ENCODE data around the gene SIVA1.

SIVA1 gene

DNA sequence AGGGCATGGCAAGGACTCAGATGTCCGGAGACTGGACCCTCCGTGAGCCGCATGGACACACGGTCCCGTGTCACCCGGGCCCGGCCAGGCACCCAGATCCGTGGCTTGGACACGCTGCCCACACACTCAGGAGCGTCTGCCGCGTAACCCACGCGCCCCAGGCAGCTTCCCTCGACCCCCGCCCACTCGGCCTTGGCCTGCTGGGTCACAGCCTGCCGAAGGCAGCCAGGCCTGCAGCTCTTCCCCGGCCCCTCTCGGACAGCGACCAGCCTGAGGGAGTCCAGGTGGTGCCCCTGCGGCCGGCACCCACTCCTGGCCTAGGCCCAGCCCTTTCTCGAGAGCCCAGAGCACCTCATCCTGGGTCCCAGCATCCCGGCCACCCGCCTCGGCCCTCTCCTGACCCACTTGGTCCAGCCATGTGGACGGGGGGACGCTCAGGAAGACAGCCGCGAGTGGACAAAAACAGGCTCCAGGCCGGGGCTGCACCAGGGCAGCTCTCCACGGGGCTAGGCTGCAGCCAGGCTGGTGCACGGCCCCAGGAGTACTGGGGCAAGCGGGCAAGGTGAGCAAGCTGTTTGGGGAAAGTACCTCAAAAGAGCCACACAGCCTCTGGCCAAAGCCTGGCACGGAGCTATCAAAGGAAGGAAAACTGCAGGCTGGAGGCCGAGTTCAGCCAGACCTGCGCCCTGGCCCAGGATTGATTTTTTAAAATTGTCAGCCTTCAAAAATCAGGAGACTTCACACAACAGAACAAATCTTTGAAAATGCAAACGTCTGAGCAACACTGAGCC is 36.1 kb downstream of the SIVA1 start:
- H3K27ac ChIP-seq (ENCODE audit: extremely low read depth, low read depth, low read length) = no peak overlapping the region
- no peak overlapping the region for H3K4me3 ChIP-seq (ENCODE audit: low read depth, low read length)
- no peaks in the 10 kb centered on the region for H3K9me3 ChIP-seq (ENCODE audit: control insufficient read depth, insufficient read depth, low read depth, low read length)
- peaks cover 5% of the 10 kb centered on the region; the same call in 1 of the 2 replicates for H3K4me1 ChIP-seq (ENCODE audit: control insufficient read depth, insufficient read depth, low read length)
- TF ChIP-seq, protein P1, sequence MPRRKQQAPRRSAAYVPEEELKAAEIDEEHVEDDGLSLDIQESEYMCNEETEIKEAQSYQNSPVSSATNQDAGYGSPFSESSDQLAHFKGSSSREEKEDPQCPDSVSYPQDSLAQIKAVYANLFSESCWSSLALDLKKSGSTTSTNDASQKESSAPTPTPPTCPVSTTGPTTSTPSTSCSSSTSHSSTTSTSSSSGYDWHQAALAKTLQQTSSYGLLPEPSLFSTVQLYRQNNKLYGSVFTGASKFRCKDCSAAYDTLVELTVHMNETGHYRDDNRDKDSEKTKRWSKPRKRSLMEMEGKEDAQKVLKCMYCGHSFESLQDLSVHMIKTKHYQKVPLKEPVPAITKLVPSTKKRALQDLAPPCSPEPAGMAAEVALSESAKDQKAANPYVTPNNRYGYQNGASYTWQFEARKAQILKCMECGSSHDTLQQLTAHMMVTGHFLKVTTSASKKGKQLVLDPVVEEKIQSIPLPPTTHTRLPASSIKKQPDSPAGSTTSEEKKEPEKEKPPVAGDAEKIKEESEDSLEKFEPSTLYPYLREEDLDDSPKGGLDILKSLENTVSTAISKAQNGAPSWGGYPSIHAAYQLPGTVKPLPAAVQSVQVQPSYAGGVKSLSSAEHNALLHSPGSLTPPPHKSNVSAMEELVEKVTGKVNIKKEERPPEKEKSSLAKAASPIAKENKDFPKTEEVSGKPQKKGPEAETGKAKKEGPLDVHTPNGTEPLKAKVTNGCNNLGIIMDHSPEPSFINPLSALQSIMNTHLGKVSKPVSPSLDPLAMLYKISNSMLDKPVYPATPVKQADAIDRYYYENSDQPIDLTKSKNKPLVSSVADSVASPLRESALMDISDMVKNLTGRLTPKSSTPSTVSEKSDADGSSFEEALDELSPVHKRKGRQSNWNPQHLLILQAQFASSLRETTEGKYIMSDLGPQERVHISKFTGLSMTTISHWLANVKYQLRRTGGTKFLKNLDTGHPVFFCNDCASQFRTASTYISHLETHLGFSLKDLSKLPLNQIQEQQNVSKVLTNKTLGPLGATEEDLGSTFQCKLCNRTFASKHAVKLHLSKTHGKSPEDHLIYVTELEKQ (tag by site-specific recombination; IDR thresholded peaks at IDR 0.05; ENCODE audit: borderline replicate concordance) = no peak
- no peak for TF ChIP-seq OSR2 (tag by site-specific recombination; IDR thresholded peaks at IDR 0.05)
- TF ChIP-seq ZNF529 (tag by site-specific recombination; IDR thresholded peaks at IDR 0.05; ENCODE audit: insufficient replicate concordance) = no peak
- TF ChIP-seq, protein P2, sequence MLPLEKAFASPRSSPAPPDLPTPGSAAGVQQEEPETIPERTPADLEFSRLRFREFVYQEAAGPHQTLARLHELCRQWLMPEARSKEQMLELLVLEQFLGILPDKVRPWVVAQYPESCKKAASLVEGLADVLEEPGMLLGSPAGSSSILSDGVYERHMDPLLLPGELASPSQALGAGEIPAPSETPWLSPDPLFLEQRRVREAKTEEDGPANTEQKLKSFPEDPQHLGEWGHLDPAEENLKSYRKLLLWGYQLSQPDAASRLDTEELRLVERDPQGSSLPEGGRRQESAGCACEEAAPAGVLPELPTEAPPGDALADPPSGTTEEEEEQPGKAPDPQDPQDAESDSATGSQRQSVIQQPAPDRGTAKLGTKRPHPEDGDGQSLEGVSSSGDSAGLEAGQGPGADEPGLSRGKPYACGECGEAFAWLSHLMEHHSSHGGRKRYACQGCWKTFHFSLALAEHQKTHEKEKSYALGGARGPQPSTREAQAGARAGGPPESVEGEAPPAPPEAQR (tag by site-specific recombination; IDR thresholded peaks at IDR 0.05) = no peak
- TF ChIP-seq ZFHX2 (tag by site-specific recombination; conservative IDR thresholded peaks at IDR 0.05) = peak; percentile 76
- no peak for TF ChIP-seq ZNF596 (tag by site-specific recombination; IDR thresholded peaks at IDR 0.05)
- TF ChIP-seq ZBTB1 (tag by site-specific recombination; IDR thresholded peaks at IDR 0.05) = no peak
- no peak for TF ChIP-seq ZNF341 (tag by site-specific recombination; IDR thresholded peaks at IDR 0.05; ENCODE audit: low read depth)
- TF ChIP-seq TRIM28 (IDR thresholded peaks at IDR 0.05; ENCODE audit: borderline replicate concordance, low read length) = no peak
- no peak for TF ChIP-seq ZNF624 (tag by site-specific recombination; IDR thresholded peaks at IDR 0.05)
- TF ChIP-seq, protein P3, sequence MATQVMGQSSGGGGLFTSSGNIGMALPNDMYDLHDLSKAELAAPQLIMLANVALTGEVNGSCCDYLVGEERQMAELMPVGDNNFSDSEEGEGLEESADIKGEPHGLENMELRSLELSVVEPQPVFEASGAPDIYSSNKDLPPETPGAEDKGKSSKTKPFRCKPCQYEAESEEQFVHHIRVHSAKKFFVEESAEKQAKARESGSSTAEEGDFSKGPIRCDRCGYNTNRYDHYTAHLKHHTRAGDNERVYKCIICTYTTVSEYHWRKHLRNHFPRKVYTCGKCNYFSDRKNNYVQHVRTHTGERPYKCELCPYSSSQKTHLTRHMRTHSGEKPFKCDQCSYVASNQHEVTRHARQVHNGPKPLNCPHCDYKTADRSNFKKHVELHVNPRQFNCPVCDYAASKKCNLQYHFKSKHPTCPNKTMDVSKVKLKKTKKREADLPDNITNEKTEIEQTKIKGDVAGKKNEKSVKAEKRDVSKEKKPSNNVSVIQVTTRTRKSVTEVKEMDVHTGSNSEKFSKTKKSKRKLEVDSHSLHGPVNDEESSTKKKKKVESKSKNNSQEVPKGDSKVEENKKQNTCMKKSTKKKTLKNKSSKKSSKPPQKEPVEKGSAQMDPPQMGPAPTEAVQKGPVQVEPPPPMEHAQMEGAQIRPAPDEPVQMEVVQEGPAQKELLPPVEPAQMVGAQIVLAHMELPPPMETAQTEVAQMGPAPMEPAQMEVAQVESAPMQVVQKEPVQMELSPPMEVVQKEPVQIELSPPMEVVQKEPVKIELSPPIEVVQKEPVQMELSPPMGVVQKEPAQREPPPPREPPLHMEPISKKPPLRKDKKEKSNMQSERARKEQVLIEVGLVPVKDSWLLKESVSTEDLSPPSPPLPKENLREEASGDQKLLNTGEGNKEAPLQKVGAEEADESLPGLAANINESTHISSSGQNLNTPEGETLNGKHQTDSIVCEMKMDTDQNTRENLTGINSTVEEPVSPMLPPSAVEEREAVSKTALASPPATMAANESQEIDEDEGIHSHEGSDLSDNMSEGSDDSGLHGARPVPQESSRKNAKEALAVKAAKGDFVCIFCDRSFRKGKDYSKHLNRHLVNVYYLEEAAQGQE (tag by site-specific recombination; IDR thresholded peaks at IDR 0.05) = no peak
- TF ChIP-seq EGR2 (tag by site-specific recombination; IDR thresholded peaks at IDR 0.05; ENCODE audit: low read depth) = peak; percentile 77
- TF ChIP-seq, protein P4, sequence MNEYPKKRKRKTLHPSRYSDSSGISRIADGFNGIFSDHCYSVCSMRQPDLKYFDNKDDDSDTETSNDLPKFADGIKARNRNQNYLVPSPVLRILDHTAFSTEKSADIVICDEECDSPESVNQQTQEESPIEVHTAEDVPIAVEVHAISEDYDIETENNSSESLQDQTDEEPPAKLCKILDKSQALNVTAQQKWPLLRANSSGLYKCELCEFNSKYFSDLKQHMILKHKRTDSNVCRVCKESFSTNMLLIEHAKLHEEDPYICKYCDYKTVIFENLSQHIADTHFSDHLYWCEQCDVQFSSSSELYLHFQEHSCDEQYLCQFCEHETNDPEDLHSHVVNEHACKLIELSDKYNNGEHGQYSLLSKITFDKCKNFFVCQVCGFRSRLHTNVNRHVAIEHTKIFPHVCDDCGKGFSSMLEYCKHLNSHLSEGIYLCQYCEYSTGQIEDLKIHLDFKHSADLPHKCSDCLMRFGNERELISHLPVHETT (tag by site-specific recombination; IDR thresholded peaks at IDR 0.05) = no peak
- TF ChIP-seq, protein P5, sequence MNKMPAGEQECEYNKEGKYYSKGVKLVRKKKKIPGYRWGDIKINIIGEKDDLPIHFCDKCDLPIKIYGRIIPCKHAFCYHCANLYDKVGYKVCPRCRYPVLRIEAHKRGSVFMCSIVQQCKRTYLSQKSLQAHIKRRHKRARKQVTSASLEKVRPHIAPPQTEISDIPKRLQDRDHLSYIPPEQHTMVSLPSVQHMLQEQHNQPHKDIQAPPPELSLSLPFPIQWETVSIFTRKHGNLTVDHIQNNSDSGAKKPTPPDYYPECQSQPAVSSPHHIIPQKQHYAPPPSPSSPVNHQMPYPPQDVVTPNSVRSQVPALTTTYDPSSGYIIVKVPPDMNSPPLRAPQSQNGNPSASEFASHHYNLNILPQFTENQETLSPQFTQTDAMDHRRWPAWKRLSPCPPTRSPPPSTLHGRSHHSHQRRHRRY (tag by site-specific recombination; IDR thresholded peaks at IDR 0.05) = no peak
- ChIA-PET CTCF (interaction anchor here (0.6 to 1.0 kb wide), 2 partner anchors 20 to 563 kb away, joined by 3 read pairs; no protein-coding TSS in a partner anchor), POLR2A (no interaction called here)
- H3K36me3 ChIP-seq (ENCODE audit: control insufficient read depth in 2 of 2, insufficient read depth in 1 of 2, low read length in 2 of 2) = peaks cover 0 to 90% of the 10 kb centered on the region in 2 experiments; a peak in 1 of 3 replicates
